GM12891 (cell line): ENCODE measurements around the gene NKX2-1.

Experiments used
- DNase-seq: peaks from one replicate; pipeline ENCODE4 v3.0.0; 2011; ENCODE audit warnings: low spot score; ENCODE audit not compliant: insufficient read length
- FAIRE-seq: peaks from 2 replicates; lab custom pipeline; 2011; peaks lifted over from hg19 to GRCh38; lab: Jason Lieb, UNC
- PAX5 ChIP-seq: IDR thresholded peaks from 2 replicates; pipeline ENCODE4 v1.6.1; 2011; ENCODE audit warnings: low read length, moderate library complexity, mild to moderate bottlenecking; ENCODE audit not compliant: insufficient read depth, severe bottlenecking
- POLR2A ChIP-seq: IDR thresholded peaks from 2 replicates; pipeline ENCODE4 v1.6.1; 2011; ENCODE audit warnings: low read depth, low read length, control low read depth
- POLR2AphosphoS5 ChIP-seq: IDR thresholded peaks from 2 replicates; pipeline ENCODE4 v1.6.1; 2011; ENCODE audit warnings: low read depth, low read length, control low read depth
- POU2F2 ChIP-seq: IDR thresholded peaks from 2 replicates; pipeline ENCODE4 v1.6.1; 2011; ENCODE audit warnings: low read depth, mild to moderate bottlenecking, control low read depth, low read length, moderate library complexity
- SPI1 ChIP-seq: IDR thresholded peaks from 2 replicates; pipeline ENCODE4 v1.6.1; 2011; ENCODE audit warnings: low read depth, low read length, control low read depth
- TAF1 ChIP-seq: IDR thresholded peaks from 2 replicates; pipeline ENCODE4 v1.6.1; 2011; ENCODE audit warnings: low read depth, low read length, control low read depth

NKX2-1 gene

GRCh38 chr14:36507847-36508417 is 12.1 kb downstream of the NKX2-1 start:
- FAIRE-seq (no peak), DNase-seq (no peak)
- no peak for TF ChIP-seq SPI1
- TF ChIP-seq TAF1 = no peak
- no peak for TF ChIP-seq POLR2AphosphoS5
- TF ChIP-seq PAX5 = no peak
- TF ChIP-seq POU2F2 = no peak
- no peak for TF ChIP-seq POLR2A

DNA sequence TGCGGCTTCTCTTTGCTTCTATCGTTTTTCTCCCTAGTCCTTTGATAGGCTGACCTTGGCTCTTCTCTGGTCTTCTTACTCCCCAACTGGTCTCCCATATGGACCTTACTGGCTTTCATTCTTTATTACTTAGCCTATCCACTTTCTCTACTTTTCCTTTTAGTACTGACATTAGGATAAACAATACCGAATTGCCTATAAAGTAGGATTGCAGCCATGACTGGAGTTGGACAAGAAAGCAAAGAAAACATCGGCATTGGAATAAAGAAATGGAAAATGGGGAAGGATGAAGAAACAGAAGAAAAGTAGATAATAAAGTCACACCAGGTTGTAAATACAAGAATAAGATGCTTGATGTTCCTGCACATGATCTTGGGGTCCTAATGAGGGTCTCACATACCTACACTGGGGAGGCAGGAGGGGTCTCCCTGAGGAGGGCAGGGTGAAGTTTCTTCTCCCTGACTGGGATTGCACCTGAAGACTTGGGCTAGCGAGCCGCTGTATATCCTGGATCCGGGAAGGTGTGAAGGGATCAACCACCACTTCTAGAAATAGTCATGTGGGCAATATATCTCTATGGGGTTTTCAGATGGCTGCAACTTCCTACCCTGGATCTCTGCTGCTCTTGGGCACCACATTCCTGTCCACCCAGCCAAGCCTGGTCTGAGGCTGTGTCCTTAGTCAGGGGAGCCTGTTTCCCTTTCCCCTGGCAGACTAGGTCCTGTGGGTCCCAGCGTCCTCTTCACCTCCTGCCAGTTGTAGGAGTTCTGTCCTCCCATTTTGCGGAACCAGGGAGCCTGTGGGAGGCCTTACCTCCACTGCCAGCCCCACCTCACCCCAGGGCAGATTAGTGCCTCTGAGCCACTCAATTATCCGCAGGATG is 13.1 kb downstream of the NKX2-1 start:
- TF ChIP-seq POU2F2 (no peak), POLR2A (no peak), POLR2AphosphoS5 (no peak), SPI1 (no peak), TAF1 (no peak), PAX5 (no peak)
- FAIRE-seq (no peak), DNase-seq (no peak)

DNA sequence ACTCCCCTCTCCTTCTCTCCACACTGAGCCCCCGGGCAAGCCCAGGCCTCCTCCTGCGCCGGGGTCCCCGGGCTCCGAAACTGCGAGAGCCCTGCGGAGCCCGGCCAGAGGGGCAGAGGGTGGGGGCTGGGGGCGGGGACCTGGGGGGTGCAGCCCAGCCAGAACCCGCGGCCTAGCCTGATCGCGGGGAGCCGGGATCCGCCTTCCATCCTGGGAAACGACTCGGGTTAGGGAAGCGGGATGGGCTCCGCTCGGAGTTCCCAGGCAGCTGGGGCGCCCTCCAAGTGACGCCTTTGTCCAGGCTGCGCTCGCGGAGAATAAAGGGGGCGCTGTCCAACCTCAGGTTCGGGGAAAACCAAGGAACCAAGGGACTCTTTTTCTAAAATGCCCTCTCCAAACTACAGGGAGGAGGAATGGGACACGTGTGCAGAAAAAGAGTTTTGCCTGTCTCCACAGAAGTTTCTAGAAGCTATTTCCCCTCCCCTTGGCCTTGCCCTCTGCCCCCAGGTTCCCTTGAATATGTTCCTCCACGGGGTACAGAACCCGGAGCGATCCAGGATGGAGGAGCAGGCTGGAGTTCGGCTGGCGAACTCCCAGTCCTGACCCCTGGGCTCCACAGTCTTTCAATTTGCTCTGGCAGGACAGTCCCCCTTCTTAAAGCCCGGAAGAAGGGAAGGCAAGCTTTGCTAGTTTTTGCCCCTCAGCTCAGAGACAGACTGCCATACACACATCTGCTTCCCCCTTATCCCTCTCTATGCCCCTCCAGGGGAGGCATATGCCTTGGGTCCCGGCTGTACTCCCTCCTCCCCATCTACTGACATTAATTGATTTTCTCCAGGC is 13.9 kb downstream of the NKX2-1 start:
- DNase-seq = no peak
- FAIRE-seq = no peak
- no peak for TF ChIP-seq POLR2AphosphoS5
- TF ChIP-seq POU2F2 = no peak
- TF ChIP-seq SPI1 = no peak
- TF ChIP-seq POLR2A = no peak
- no peak for TF ChIP-seq TAF1
- no peak for TF ChIP-seq PAX5

DNA sequence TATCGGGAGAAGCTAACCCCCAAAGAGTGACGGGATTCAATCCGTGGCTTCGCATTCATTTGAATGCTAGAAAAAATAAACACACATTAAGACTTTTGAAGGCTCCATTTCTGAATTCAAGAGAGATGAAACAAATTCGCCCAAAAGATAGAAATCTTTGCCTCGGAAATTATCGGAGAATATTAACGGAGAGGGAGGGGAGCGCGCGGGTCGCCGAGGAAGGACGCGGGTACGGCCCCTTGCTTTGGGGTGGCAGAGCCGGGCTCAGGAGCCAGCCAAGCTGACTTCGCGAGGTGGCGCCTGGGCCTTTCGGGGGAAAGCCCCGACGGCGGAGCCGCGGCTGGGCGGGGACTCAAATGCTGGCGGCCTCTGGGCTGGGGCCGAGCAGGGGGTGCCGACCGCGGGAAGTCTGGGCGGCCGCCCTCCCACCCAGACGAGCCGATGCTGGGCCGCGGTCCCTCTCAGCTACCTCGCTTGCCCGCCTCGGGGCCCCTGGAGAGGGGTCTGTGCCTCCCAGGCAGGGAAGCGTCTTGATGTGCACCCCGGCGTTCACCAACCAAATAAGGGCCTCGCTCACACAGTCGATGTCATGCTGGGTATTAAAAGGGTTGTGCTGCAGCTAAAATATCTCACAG is 14.7 kb downstream of the NKX2-1 start:
- DNase-seq (no peak), FAIRE-seq (no peak)
- TF ChIP-seq POLR2AphosphoS5 = no peak
- TF ChIP-seq POU2F2 = no peak
- TF ChIP-seq PAX5 = no peak
- no peak for TF ChIP-seq POLR2A
- no peak for TF ChIP-seq SPI1
- TF ChIP-seq TAF1 = no peak

GRCh38 chr14:36504771-36505175 is 15.3 kb downstream of the NKX2-1 start:
- DNase-seq (no peak), FAIRE-seq (no peak)
- TF ChIP-seq SPI1 (no peak), POLR2A (no peak), POU2F2 (no peak), POLR2AphosphoS5 (no peak), TAF1 (no peak), PAX5 (no peak)

- no peak for TF ChIP-seq SPI1
- no peak for TF ChIP-seq POU2F2
- TF ChIP-seq PAX5 = no peak
- no peak for TF ChIP-seq TAF1
- TF ChIP-seq POLR2AphosphoS5 = no peak
- TF ChIP-seq POLR2A = no peak
- DNase-seq = no peak
- no peak for FAIRE-seq
Observed at GRCh38 chr14:36503771-36504741, 16.0 kb downstream of the NKX2-1 start.

GRCh38 chr14:36502558-36503508 is 17.2 kb downstream of the NKX2-1 start:
- DNase-seq = no peak
- TF ChIP-seq POU2F2 (no peak), PAX5 (no peak), TAF1 (no peak), POLR2A (no peak), POLR2AphosphoS5 (no peak), SPI1 (no peak)
- no peak for FAIRE-seq
